Testis (tissue), 3 donors: ENCODE measurements around the gene CKM. TPM values are rescaled to one million over a fixed set of nuclear protein-coding genes. Genes with fewer than 3 reads are reported as not detected.

Experiments
- DNase-seq: peaks from one replicate; pipeline ENCODE4 v3.0.0-alpha.2; 2019
- H3K27ac ChIP-seq, 2 donors: fragments of 200-600 bp; sonication (generic); one replicate each; pipeline ENCODE4 v1.5.1; 2019
- H3K27me3 ChIP-seq: fragments of 200-600 bp; sonication (generic); one replicate; pipeline ENCODE4 v1.5.1; 2019
- H3K36me3 ChIP-seq: fragments of 200-600 bp; sonication (generic); one replicate; pipeline ENCODE4 v1.5.1; 2017; ENCODE audit warnings: low read depth; ENCODE audit errors: missing control alignments
- H3K4me1 ChIP-seq: fragments of 200-600 bp; sonication (generic); one replicate; pipeline ENCODE4 v1.5.1; 2019
- H3K4me3 ChIP-seq, 2 donors: fragments of 200-600 bp; sonication (generic); one replicate each; pipeline ENCODE4 v1.5.1; 2017 to 2019
- H3K9me3 ChIP-seq: fragments of 200-600 bp; sonication (generic); one replicate; pipeline ENCODE4 v1.5.1; 2017
- CTCF ChIP-seq, 3 experiments: fragments of 450-650 bp in 2 of 3; fragments of 200-600 bp in 1 of 3; sonication (generic) in 1 of 3; IDR thresholded peaks; one replicate each; pipeline ENCODE4 v1.5.1; 2016 to 2019; ENCODE audit warnings: antibody characterized with exemption in 3 of 3, mild to moderate bottlenecking in 2 of 3, moderate library complexity in 1 of 3
- POLR2A ChIP-seq: fragments of 450-650 bp; IDR thresholded peaks from one replicate; pipeline ENCODE4 v1.6.1; 2017; ENCODE audit warnings: antibody characterized with exemption, mild to moderate bottlenecking, moderate library complexity
- WGBS, 2 donors: methylation state at CpG; one replicate each; pipeline ENCODE4 v1.1.5; 2018; 5-methylcytosine and 5-hydroxymethylcytosine counted together
- intact Hi-C: fragments of 100-400 bp; cut with DNase I; formaldehyde crosslinking; loops from one replicate; pipeline ENCODE4 v1.15.1; 2023; ENCODE audit warnings: low total_unique reads
- polyA plus RNA-seq: library from polyadenylated mRNA; stranded (reverse); fragments of 350-450 nt; fragmentation: Illumina TruSeq; extraction: RNeasy Lipid Tissue Mini Kit (QIAGEN cat#74804); gene quantifications from one replicate; pipeline ENCODE4 v1.2.3, GENCODE V29; 2014; ENCODE audit warnings: low read depth, low replicate concordance; ENCODE audit not compliant: insufficient read depth
- total RNA-seq, 2 donors: library from RNA; depleted of rRNA; stranded (reverse); fragments of >200 nt; gene quantifications; one replicate each; pipeline ENCODE4 v1.2.3, GENCODE V29; 2016

Gene CKM
- total and polyA plus RNA-seq, 3 donors from 2014 or later, result 16.5 to 61.1 (median 22.4) TPM

- peaks cover 18% of the 10 kb centered on the region for H3K4me1 ChIP-seq
- TF ChIP-seq CTCF (IDR thresholded peaks at IDR 0.05), result no peak
- TF ChIP-seq POLR2A, result no peak
- H3K27ac ChIP-seq, result peak overlapping the region; percentile 14 to 19
- WGBS, 2 donors, result 92 to 96% methylated on average over 10 to 12 of the region's 12 CpGs
- no peaks in the 10 kb centered on the region for H3K27me3 ChIP-seq
- no peak overlapping the region for H3K4me3 ChIP-seq
- H3K36me3 ChIP-seq, result no peaks in the 10 kb centered on the region
- no peak for DNase-seq
- no peaks in the 10 kb centered on the region for H3K9me3 ChIP-seq
- intact Hi-C loops, result no loop called here
Measured at GRCh38 chr19:45267296-45267695, 55.4 kb downstream of the CKM start.

- TF ChIP-seq CTCF (IDR thresholded peaks at IDR 0.05) (no peak), POLR2A (no peak)
- DNase-seq, result no peak
- Histone ChIP-seq H3K4me3 (no peak overlapping the region), H3K36me3 (no peaks in the 10 kb centered on the region), H3K9me3 (no peaks in the 10 kb centered on the region), H3K4me1 (peaks cover 19% of the 10 kb centered on the region), H3K27me3 (no peaks in the 10 kb centered on the region), H3K27ac (no peak overlapping the region)
- intact Hi-C loops, result no loop called here
- WGBS, 2 donors, result 88 to 92% methylated on average over 5 of the region's 5 CpGs
Measured at GRCh38 chr19:45265375-45265774, 57.3 kb downstream of the CKM start.

- H3K36me3 ChIP-seq, result no peaks in the 10 kb centered on the region
Measured at GRCh38 chr19:45264781-45265317, 57.8 kb downstream of the CKM start.

GRCh38 chr19:45263013-45263412 lies 59.7 kb downstream of the CKM start:
- H3K9me3 ChIP-seq, result no peaks in the 10 kb centered on the region
- peak overlapping the region in 1 of 2 donors; percentile 24 for H3K27ac ChIP-seq
- no peaks in the 10 kb centered on the region for H3K27me3 ChIP-seq
- no peaks in the 10 kb centered on the region for H3K36me3 ChIP-seq
- intact Hi-C loops, result no loop called here
- no peak for TF ChIP-seq CTCF (IDR thresholded peaks at IDR 0.05)
- 86 to 100% methylated on average over 1 to 11 of the region's 11 CpGs for WGBS, 2 donors
- H3K4me1 ChIP-seq, result peaks cover 19% of the 10 kb centered on the region
- H3K4me3 ChIP-seq, result no peak overlapping the region
- DNase-seq, result no peak

More at GRCh38 chr19:45264781-45265317, 57.8 kb downstream of the CKM start:
- no peak overlapping the region for H3K4me3 ChIP-seq
- intact Hi-C loops, result no loop called here
- H3K27ac ChIP-seq, result no peak overlapping the region
- H3K9me3 ChIP-seq, result no peaks in the 10 kb centered on the region
- TF ChIP-seq CTCF (IDR thresholded peaks at IDR 0.05) (no peak), POLR2A (no peak)
- no peak for DNase-seq
- H3K4me1 ChIP-seq, result peaks cover 19% of the 10 kb centered on the region
- H3K27me3 ChIP-seq, result no peaks in the 10 kb centered on the region
- WGBS, 2 donors, result 89 to 94% methylated on average over 14 to 19 of the region's 19 CpGs

- DNase-seq, result no peak
- no peaks in the 10 kb centered on the region for H3K27me3 ChIP-seq
- 66 to 75% methylated on average over 6 of the region's 6 CpGs for WGBS, 2 donors
- no peaks in the 10 kb centered on the region for H3K9me3 ChIP-seq
- peaks cover 19% of the 10 kb centered on the region for H3K4me1 ChIP-seq
- no peak for TF ChIP-seq POLR2A
- no peak for TF ChIP-seq CTCF (IDR thresholded peaks at IDR 0.05)
- H3K27ac ChIP-seq, result peak overlapping the region in 1 of 2 donors; percentile 24
- intact Hi-C loops, result no loop called here
- no peak overlapping the region for H3K4me3 ChIP-seq
- H3K36me3 ChIP-seq, result no peaks in the 10 kb centered on the region
Measured at GRCh38 chr19:45262570-45262969, 60.1 kb downstream of the CKM start.
